ENCODE results near the gene MAB21L4.

Gene MAB21L4

DNA sequence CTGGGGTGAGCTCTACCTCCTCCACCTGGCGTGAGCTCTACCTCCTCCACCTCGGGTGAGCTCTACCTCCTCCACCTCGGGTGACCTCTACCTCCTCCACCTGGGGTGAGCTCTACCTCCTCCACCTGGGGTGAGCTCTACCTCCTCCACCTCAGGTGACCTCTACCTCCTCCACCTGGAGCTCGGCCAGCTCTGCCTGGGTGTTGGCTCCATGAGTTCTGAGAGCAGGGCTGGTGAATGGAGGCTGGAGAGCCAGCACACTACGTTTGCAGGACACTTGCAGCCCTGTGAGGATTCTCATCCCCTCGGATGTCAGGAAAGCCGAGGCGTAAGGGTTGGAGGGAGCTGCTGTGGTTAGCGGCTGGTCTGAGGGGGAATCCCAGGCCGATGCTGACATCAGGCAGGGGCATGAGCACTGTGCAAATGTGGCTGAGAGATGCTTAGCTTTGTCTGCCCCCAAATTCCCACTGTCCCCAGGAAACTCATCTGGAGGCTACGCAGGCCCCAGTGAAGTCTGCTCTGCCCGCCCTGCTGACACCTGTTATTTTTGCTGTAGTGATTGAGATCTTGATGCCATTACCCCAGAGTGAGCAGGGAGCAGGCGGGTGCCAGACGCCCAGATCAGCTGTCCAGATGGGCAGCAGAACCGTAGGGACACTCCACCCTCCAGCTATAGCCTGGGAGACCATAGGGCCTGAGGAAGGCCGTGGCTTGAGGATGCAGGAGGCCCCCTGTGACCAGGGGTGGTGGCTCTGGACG, 13.4 kb upstream of the MAB21L4 start:
- no peaks in the 10 kb centered on the region for H3K36me3 ChIP-seq
- no peaks in the 10 kb centered on the region for H3K4me1 ChIP-seq (ENCODE audit: control insufficient read depth in 1 of 2, insufficient read depth in 1 of 2, low read depth in 1 of 2, low read length in 1 of 2)
- no peak overlapping the region for H3K27ac ChIP-seq
- TF ChIP-seq, protein P1, sequence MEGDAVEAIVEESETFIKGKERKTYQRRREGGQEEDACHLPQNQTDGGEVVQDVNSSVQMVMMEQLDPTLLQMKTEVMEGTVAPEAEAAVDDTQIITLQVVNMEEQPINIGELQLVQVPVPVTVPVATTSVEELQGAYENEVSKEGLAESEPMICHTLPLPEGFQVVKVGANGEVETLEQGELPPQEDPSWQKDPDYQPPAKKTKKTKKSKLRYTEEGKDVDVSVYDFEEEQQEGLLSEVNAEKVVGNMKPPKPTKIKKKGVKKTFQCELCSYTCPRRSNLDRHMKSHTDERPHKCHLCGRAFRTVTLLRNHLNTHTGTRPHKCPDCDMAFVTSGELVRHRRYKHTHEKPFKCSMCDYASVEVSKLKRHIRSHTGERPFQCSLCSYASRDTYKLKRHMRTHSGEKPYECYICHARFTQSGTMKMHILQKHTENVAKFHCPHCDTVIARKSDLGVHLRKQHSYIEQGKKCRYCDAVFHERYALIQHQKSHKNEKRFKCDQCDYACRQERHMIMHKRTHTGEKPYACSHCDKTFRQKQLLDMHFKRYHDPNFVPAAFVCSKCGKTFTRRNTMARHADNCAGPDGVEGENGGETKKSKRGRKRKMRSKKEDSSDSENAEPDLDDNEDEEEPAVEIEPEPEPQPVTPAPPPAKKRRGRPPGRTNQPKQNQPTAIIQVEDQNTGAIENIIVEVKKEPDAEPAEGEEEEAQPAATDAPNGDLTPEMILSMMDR (IDR thresholded peaks at IDR 0.05) = no peak
- H3K4me3 ChIP-seq (ENCODE audit: low read depth in 1 of 2, low read length in 1 of 2) = no peak overlapping the region
- H3K27me3 ChIP-seq = peaks cover under 1% of the 10 kb centered on the region
- H3K9me3 ChIP-seq = no peaks in the 10 kb centered on the region

DNA sequence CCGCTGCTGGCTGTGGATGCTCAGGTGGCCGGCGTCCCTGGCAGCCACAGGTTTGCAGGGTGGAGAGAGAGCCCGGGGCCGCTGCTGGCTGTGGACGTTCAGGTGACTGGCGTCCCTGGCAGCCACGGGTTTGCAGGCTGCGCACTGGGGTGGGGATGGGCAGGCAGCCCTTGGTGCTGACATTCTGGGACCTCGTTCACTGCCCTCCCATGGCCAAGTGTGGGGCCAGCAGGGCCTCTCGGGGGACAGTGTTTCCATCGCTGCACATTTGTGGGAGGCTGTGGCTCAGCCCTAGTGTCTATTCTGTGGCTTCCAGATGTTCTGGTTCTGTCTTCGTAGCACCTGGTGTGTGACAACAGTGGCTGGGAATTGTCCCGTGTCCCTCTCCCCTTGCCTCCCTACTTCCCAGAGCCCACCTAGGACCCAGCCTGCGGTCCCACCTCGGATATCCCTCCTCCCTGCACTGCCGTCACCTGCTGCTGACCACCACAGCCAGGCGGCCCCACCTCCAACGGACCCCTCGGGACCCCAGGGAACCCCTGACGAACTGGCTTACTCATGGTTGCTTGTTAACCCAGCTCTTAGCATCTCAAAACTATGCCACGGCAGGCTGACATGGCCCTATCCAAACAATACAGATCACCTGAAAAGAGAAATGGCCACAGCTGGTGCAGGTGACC, 11.1 kb upstream of the MAB21L4 start:
- no peaks in the 10 kb centered on the region for H3K27me3 ChIP-seq
- H3K36me3 ChIP-seq = no peaks in the 10 kb centered on the region
- no peaks in the 10 kb centered on the region for H3K4me1 ChIP-seq (ENCODE audit: control insufficient read depth in 1 of 2, insufficient read depth in 1 of 2, low read depth in 1 of 2, low read length in 1 of 2)
- no peaks in the 10 kb centered on the region for H3K9me3 ChIP-seq
- no peak overlapping the region for H3K27ac ChIP-seq
- TF ChIP-seq, protein P1 (IDR thresholded peaks at IDR 0.05) = no peak
- no peak overlapping the region for H3K4me3 ChIP-seq (ENCODE audit: low read depth in 1 of 2, low read length in 1 of 2)

DNA sequence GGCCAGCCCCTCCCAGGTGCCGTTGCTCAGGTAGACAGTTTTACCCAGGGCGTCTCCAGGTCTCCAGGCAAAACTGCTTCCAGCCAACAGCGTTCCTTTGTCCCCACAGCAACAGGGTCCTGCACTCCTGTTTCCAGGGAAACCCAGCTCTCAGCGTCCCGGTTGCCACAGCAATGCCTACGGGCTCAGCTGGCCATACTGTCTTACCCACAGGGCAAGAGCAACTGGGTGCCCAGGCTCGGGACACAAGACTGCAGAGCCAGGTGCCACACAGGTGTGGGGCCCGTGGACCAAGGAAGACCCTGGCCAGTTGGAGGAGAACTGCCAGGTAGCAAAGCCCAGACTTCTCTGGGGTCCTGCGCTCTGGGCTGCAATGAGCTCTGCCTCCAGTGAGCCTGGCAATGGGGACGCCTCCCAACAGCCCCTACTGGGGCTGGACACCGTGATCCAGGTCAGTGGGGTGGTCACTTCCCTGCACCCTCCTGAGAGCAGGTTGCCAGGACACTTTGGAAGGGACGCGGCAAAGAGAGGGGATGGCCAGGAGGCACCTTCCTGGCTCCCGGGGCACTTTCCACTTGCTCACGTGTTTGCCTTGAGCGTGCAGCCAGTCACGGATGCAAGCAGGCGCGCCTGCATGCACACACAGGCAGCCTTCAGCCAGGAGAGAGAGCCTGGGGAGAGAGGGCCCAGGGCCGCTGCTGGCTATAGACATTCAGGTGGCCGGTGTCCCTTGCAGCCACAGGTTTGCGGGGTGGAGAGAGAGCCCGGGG, 10.4 kb upstream of the MAB21L4 start, which contains the start of gene CROCC2:
TSS of gene CROCC2 (plus strand) at position 196 of the 770 bp plus-strand sequence. CDS start at position 374, 178 bp downstream.
- TF ChIP-seq, protein P1 (IDR thresholded peaks at IDR 0.05) = no peak
- no peaks in the 10 kb centered on the region for H3K9me3 ChIP-seq
- no peak within 1 kb of the TSS for H3K27ac ChIP-seq
- no peaks in the 10 kb centered on the region for H3K4me1 ChIP-seq (ENCODE audit: control insufficient read depth in 1 of 2, insufficient read depth in 1 of 2, low read depth in 1 of 2, low read length in 1 of 2)
- H3K36me3 ChIP-seq = no peaks in the 10 kb centered on the region
- H3K4me3 ChIP-seq (ENCODE audit: low read depth in 1 of 2, low read length in 1 of 2) = no peak within 1 kb of the TSS
- H3K27me3 ChIP-seq = no peaks in the 10 kb centered on the region

DNA sequence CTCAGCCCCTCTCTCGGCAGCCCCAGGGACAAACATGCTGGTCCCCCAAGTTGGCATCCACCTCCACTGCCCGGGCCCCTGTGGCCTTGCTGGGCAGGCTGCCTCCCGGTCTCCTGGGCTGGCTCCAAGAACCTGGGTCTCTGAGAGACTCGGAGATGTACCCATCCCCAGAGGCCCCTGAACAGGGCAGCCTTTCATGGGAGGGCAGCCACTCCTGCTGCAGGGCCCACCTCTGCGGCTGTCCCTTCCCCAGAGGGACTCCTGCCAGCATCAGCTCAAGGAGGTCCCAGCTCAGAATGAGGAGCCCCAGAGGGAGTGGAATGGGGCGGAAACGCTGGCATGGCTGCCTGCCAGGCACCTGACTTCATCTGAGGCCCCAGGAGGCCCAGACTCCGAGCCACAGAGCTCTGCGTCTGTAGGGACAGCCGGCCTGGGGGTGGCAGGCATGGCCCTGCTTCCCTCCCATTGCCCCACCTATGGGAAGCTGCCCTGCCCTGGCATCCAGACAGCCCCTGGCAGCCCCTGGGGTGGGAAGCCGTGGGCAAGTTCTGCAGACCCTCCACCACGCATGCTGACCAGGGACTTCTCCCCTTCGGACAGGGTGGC, 9.3 kb upstream of the MAB21L4 start:
- H3K4me3 ChIP-seq (ENCODE audit: low read depth in 1 of 2, low read length in 1 of 2) = no peak overlapping the region
- no peaks in the 10 kb centered on the region for H3K36me3 ChIP-seq
- H3K27me3 ChIP-seq = no peaks in the 10 kb centered on the region
- no peaks in the 10 kb centered on the region for H3K4me1 ChIP-seq (ENCODE audit: control insufficient read depth in 1 of 2, insufficient read depth in 1 of 2, low read depth in 1 of 2, low read length in 1 of 2)
- no peaks in the 10 kb centered on the region for H3K9me3 ChIP-seq
- TF ChIP-seq, protein P1 (IDR thresholded peaks at IDR 0.05) = no peak
- no peak overlapping the region for H3K27ac ChIP-seq

All from neutrophil (primary cell).